Adrenal gland (tissue), 5 donors: ENCODE data around the gene ZNF785.
"Not testable (repeated sequence)": the region's sequence is repeated elsewhere in the genome, so short reads cannot be mapped to it uniquely, and the experiment has no call there.

Source experiments
- CTCF ChIP-seq, 6 experiments: fragments of 450-650 bp in 4 of 6; fragments of 200-600 bp in 2 of 6; sonication (generic) in 1 of 6; IDR thresholded peaks; 1 replicate in 5 of 6; 2 replicates in 1 of 6; pipeline versions ENCODE4 v1.5.1 to v1.8.0; 2016 to 2021; ENCODE audit warnings: antibody characterized with exemption in 6 of 6, mild to moderate bottlenecking in 2 of 6, moderate library complexity in 1 of 6
- POLR2A ChIP-seq, 2 donors: fragments of 450-650 bp; IDR thresholded peaks; one replicate each; pipeline ENCODE4 v1.6.1; 2017; ENCODE audit warnings: antibody characterized with exemption in 2 of 2, mild to moderate bottlenecking in 2 of 2, moderate library complexity in 1 of 2
- donor health status: DM: no; HTN: no; CAD: no.

GRCh38 chr16:30539986-30540526 lies 45.4 kb downstream of the ZNF785 start:
- not testable (repeated sequence) for TF ChIP-seq CTCF, POLR2A (IDR thresholded peaks at IDR 0.05)
